ENCODE results near the gene DMAC1.

DMAC1 gene, protein sequence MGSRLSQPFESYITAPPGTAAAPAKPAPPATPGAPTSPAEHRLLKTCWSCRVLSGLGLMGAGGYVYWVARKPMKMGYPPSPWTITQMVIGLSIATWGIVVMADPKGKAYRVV

DNA sequence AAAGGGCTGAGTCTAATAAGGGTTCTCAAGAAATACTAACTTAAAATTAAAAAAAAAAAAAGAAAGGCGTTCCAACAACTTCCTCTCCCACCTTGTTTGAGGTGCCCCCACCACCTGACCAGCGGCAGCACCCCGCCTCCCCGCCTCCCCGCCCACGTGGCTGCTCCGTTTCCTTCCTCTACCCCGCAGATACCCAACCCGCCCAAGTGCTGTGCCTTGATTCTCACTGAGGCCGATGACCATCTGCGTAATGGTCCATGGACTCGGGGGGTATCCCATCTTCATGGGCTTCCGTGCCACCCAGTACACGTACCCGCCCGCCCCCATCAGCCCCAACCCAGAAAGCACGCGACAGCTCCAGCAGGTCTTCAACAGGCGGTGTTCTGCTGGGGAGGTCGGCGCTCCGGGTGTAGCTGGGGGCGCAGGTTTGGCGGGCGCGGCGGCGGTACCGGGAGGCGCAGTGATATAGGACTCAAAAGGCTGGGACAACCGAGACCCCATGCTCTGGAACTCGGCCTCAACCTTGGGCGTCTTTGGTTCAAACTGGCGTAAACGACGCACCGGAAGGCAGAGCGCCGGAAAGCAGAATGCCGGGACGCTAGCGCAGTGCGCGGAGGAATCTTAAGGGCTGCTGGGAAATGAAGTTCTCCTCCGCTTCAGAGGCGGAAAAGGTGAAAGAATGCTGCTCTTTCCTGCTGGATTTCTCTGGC, at the start of gene DMAC1:
TSS of gene DMAC1 (minus strand) at position 545 of the 710 bp plus-strand sequence. CDS start at position 501, 44 bp downstream.
- peak within 1 kb of the TSS; percentile 71 for H3K9ac ChIP-seq (ENCODE audit: low read length)
- peak within 1 kb of the TSS; percentile 9 for H3K27ac ChIP-seq (ENCODE audit: low read length)
- no peaks in the 10 kb centered on the region for H3K27me3 ChIP-seq (ENCODE audit: control insufficient read depth, insufficient read depth, low read length)
- H3K9me3 ChIP-seq (ENCODE audit: control insufficient read depth, low read depth, low read length), result no peaks in the 10 kb centered on the region
- peaks cover 28% of the 10 kb centered on the region for H3K36me3 ChIP-seq (ENCODE audit: control insufficient read depth, low read depth, low read length)
- H3K4me3 ChIP-seq (ENCODE audit: low read length), result peak within 1 kb of the TSS; percentile 90
- peaks cover 5% of the 10 kb centered on the region for H3K4me1 ChIP-seq (ENCODE audit: control insufficient read depth, low read depth, low read length)

GRCh38 chr9:7849362-7849761, 49.8 kb upstream of the DMAC1 start:
- H3K4me3 ChIP-seq (ENCODE audit: low read length), result no peak overlapping the region
- no peaks in the 10 kb centered on the region for H3K27me3 ChIP-seq (ENCODE audit: control insufficient read depth, insufficient read depth, low read length)
- H3K36me3 ChIP-seq (ENCODE audit: control insufficient read depth, low read depth, low read length), result no peaks in the 10 kb centered on the region
- H3K27ac ChIP-seq (ENCODE audit: low read length), result no peak overlapping the region
- H3K9me3 ChIP-seq (ENCODE audit: control insufficient read depth, low read depth, low read length), result no peaks in the 10 kb centered on the region
- H3K4me1 ChIP-seq (ENCODE audit: control insufficient read depth, low read depth, low read length), result no peaks in the 10 kb centered on the region
- H3K9ac ChIP-seq (ENCODE audit: low read length), result no peak overlapping the region

DNA sequence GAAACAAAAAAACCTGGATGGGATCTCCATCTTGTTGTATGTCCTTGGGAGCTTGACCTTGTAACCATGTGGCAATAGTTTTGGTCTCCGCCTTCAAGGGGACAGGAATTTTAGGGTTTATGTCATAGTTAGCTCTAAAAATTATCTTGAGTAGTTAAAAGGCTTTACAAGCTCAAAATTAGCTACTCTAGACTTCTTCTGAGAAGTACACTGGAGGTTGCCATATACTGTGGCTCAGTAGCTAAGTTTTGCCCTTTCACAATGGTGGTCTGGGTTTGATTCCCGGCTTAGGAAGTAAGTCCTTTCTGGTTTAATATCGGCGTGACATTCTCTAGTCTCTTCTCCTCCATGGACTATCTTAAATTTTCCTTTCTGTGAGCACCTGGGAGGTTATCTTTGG, 48.9 kb upstream of the DMAC1 start:
- Histone ChIP-seq H3K27ac (ENCODE audit: low read length) (no peak overlapping the region), H3K27me3 (ENCODE audit: control insufficient read depth, insufficient read depth, low read length) (no peaks in the 10 kb centered on the region), H3K4me1 (ENCODE audit: control insufficient read depth, low read depth, low read length) (no peaks in the 10 kb centered on the region), H3K4me3 (ENCODE audit: low read length) (no peak overlapping the region), H3K9me3 (ENCODE audit: control insufficient read depth, low read depth, low read length) (no peaks in the 10 kb centered on the region), H3K9ac (ENCODE audit: low read length) (no peak overlapping the region), H3K36me3 (ENCODE audit: control insufficient read depth, low read depth, low read length) (no peaks in the 10 kb centered on the region)

DNA sequence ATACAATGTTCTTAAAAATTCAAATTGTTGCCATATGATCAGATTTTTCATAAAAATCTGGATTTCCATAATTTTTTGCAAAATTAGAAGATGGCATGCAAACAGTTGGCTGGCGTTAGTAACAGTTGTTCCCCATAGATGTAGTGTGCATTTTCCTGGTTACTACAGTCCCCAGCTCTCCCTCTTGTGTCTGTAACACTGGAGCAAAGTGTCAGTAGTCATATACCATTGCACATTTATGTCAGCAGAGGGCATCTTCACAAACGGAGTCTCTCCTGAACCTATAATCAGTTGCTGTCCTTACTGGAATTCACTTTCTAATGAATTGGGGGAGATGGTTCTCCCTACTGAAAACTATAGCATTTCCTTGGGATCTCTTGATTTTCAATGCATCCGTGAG, 44.7 kb upstream of the DMAC1 start:
- Histone ChIP-seq H3K27ac (ENCODE audit: low read length) (no peak overlapping the region), H3K27me3 (ENCODE audit: control insufficient read depth, insufficient read depth, low read length) (no peaks in the 10 kb centered on the region), H3K9ac (ENCODE audit: low read length) (no peak overlapping the region), H3K36me3 (ENCODE audit: control insufficient read depth, low read depth, low read length) (no peaks in the 10 kb centered on the region), H3K9me3 (ENCODE audit: control insufficient read depth, low read depth, low read length) (no peaks in the 10 kb centered on the region), H3K4me1 (ENCODE audit: control insufficient read depth, low read depth, low read length) (no peaks in the 10 kb centered on the region), H3K4me3 (ENCODE audit: low read length) (no peak overlapping the region)

DNA sequence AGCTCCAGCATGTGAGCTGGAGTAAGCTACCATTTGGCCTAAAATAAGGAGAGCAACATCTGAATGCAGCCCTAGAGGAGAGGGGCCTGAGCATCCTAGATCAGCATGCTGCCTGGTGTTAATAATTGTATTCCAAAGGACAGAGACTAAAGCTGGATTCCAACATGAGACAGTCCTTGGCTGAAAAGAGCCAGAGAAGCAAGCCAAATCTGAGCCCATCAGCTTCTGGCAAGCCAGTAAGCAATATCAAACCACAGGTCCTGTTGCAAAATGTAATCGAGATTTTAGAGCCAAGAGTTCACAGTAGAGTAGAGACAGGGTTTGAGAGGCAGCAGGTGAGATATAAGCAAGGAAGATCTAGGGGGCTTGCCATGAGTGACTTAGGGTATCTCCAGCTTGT, 42.3 kb upstream of the DMAC1 start:
- H3K4me3 ChIP-seq (ENCODE audit: low read length), result no peak overlapping the region
- H3K9me3 ChIP-seq (ENCODE audit: control insufficient read depth, low read depth, low read length), result no peaks in the 10 kb centered on the region
- no peaks in the 10 kb centered on the region for H3K27me3 ChIP-seq (ENCODE audit: control insufficient read depth, insufficient read depth, low read length)
- H3K4me1 ChIP-seq (ENCODE audit: control insufficient read depth, low read depth, low read length), result no peaks in the 10 kb centered on the region
- no peaks in the 10 kb centered on the region for H3K36me3 ChIP-seq (ENCODE audit: control insufficient read depth, low read depth, low read length)
- no peak overlapping the region for H3K9ac ChIP-seq (ENCODE audit: low read length)
- H3K27ac ChIP-seq (ENCODE audit: low read length), result no peak overlapping the region

DNA sequence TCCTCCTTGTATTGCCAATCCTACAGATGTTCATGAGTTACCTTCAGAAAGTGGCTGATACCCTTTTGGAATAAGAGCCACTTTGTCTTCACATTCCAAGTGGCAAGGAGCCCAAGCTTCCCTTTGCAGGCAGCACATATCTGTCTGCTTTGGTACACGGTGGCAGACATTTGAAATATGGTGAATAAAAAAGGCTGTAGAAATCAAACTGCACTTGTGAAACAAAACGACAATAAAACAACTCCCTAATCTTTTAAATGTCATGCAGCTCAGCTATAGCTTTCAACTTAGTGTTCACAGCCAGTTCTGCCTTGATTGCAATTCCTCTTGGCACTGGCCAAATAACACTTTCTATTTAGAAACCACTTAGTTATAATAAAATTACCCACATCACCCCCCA, 35.0 kb upstream of the DMAC1 start:
- H3K9me3 ChIP-seq (ENCODE audit: control insufficient read depth, low read depth, low read length), result no peaks in the 10 kb centered on the region
- no peak overlapping the region for H3K27ac ChIP-seq (ENCODE audit: low read length)
- no peak overlapping the region for H3K4me3 ChIP-seq (ENCODE audit: low read length)
- no peaks in the 10 kb centered on the region for H3K27me3 ChIP-seq (ENCODE audit: control insufficient read depth, insufficient read depth, low read length)
- no peaks in the 10 kb centered on the region for H3K4me1 ChIP-seq (ENCODE audit: control insufficient read depth, low read depth, low read length)
- no peaks in the 10 kb centered on the region for H3K36me3 ChIP-seq (ENCODE audit: control insufficient read depth, low read depth, low read length)
- H3K9ac ChIP-seq (ENCODE audit: low read length), result no peak overlapping the region

DNA sequence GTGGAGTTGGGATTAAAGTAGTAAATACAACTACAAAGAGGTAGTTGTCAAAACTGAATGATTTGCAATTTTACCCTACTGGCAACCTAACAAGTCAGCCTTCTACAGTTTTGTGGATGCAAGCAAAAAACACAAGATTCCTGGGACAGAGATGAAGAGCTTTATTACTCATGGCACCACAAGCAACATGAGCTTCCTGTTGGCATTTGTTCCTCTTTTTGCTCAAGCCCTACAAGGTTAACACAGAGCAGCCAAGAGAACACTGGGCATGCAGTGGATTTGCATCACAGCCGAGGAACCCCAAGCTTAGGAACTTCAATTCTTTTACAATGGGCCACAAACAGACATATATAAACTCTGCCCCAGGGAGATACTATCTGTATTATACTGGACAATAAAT, 28.8 kb upstream of the DMAC1 start:
- H3K27ac ChIP-seq (ENCODE audit: low read length), result no peak overlapping the region
- H3K4me3 ChIP-seq (ENCODE audit: low read length), result no peak overlapping the region
- no peak overlapping the region for H3K9ac ChIP-seq (ENCODE audit: low read length)
- H3K9me3 ChIP-seq (ENCODE audit: control insufficient read depth, low read depth, low read length), result no peaks in the 10 kb centered on the region
- H3K4me1 ChIP-seq (ENCODE audit: control insufficient read depth, low read depth, low read length), result no peaks in the 10 kb centered on the region
- H3K27me3 ChIP-seq (ENCODE audit: control insufficient read depth, insufficient read depth, low read length), result no peaks in the 10 kb centered on the region
- H3K36me3 ChIP-seq (ENCODE audit: control insufficient read depth, low read depth, low read length), result no peaks in the 10 kb centered on the region

DNA sequence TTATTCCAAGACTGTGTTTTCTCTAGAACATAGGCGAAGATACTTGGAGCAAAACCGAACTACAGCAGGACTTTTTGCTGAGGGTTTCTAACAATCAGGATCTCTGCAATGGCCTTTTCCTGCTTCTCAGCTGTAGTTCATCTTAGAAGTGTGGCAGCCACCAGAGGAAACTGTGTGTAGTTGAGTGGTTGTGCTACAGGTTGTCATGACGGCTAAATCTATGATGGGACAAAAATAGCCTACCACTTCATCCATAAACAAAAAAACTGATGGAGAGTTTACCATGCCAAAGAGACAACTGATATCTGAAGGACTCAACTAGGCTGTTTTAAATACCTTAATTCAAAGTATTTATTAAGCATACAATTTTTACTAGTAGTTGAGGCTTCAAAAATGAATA, 28.2 kb upstream of the DMAC1 start:
- Histone ChIP-seq H3K4me3 (ENCODE audit: low read length) (no peak overlapping the region), H3K36me3 (ENCODE audit: control insufficient read depth, low read depth, low read length) (no peaks in the 10 kb centered on the region), H3K9me3 (ENCODE audit: control insufficient read depth, low read depth, low read length) (no peaks in the 10 kb centered on the region), H3K27me3 (ENCODE audit: control insufficient read depth, insufficient read depth, low read length) (no peaks in the 10 kb centered on the region), H3K4me1 (ENCODE audit: control insufficient read depth, low read depth, low read length) (no peaks in the 10 kb centered on the region), H3K9ac (ENCODE audit: low read length) (no peak overlapping the region), H3K27ac (ENCODE audit: low read length) (no peak overlapping the region)

GRCh38 chr9:7827056-7827455, 27.5 kb upstream of the DMAC1 start:
- Histone ChIP-seq H3K9ac (ENCODE audit: low read length) (no peak overlapping the region), H3K27me3 (ENCODE audit: control insufficient read depth, insufficient read depth, low read length) (no peaks in the 10 kb centered on the region), H3K4me1 (ENCODE audit: control insufficient read depth, low read depth, low read length) (no peaks in the 10 kb centered on the region), H3K4me3 (ENCODE audit: low read length) (no peak overlapping the region), H3K9me3 (ENCODE audit: control insufficient read depth, low read depth, low read length) (no peaks in the 10 kb centered on the region), H3K36me3 (ENCODE audit: control insufficient read depth, low read depth, low read length) (no peaks in the 10 kb centered on the region), H3K27ac (ENCODE audit: low read length) (no peak overlapping the region)

DNA sequence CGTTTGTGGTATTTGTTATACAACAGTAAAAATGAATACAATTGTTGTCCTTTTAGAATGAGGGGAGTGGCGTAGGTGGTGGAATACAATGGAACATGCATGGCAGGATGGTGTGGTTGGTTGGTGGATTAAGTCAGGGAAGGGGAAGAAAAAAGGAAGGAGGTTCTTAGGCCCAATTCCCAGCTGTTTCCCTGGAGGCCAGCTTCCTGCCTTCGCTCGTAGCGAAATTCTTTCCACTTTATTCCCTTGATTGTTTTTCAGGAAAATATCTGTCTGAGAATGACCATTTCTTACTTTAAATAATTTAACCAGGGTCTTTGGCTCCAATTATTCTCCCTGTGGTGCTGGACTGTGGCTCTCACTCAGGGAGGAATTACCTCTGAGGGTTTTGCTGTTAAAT, 24.1 kb upstream of the DMAC1 start:
- Histone ChIP-seq H3K9ac (ENCODE audit: low read length) (no peak overlapping the region), H3K36me3 (ENCODE audit: control insufficient read depth, low read depth, low read length) (no peaks in the 10 kb centered on the region), H3K27me3 (ENCODE audit: control insufficient read depth, insufficient read depth, low read length) (no peaks in the 10 kb centered on the region)

GRCh38 chr9:7819984-7820383, 20.4 kb upstream of the DMAC1 start:
- H3K4me1 ChIP-seq (ENCODE audit: control insufficient read depth, low read depth, low read length), result no peaks in the 10 kb centered on the region
- H3K27ac ChIP-seq (ENCODE audit: low read length), result no peak overlapping the region
- no peaks in the 10 kb centered on the region for H3K27me3 ChIP-seq (ENCODE audit: control insufficient read depth, insufficient read depth, low read length)
- H3K4me3 ChIP-seq (ENCODE audit: low read length), result no peak overlapping the region
- H3K9ac ChIP-seq (ENCODE audit: low read length), result no peak overlapping the region
- no peaks in the 10 kb centered on the region for H3K9me3 ChIP-seq (ENCODE audit: control insufficient read depth, low read depth, low read length)
- no peaks in the 10 kb centered on the region for H3K36me3 ChIP-seq (ENCODE audit: control insufficient read depth, low read depth, low read length)

More for the DNA sequence above, 24.1 kb upstream of the DMAC1 start:
- H3K4me3 ChIP-seq (ENCODE audit: low read length), result no peak overlapping the region
- H3K4me1 ChIP-seq (ENCODE audit: control insufficient read depth, low read depth, low read length), result no peaks in the 10 kb centered on the region
- no peak overlapping the region for H3K27ac ChIP-seq (ENCODE audit: low read length)
- H3K9me3 ChIP-seq (ENCODE audit: control insufficient read depth, low read depth, low read length), result no peaks in the 10 kb centered on the region

DNA sequence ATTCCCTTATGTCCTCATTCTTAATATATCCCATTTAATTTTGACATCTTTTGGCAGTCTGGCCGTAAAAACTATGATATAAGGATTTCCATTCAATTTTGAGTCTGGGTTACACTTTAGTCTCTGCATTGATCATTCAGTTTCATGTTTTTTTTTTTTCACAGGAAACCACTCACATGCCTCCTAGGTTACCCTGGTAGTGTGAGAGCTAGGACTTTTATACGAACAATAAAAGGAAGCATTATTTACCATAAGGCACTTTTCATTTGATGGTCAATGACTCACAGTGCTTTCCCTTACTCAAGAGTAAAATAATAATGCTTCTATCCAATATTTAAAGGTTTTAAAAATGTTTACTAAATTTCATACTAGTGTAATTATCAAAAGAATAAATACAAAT, 16.4 kb upstream of the DMAC1 start:
- H3K27ac ChIP-seq (ENCODE audit: low read length), result no peak overlapping the region
- H3K27me3 ChIP-seq (ENCODE audit: control insufficient read depth, insufficient read depth, low read length), result no peaks in the 10 kb centered on the region
- H3K9ac ChIP-seq (ENCODE audit: low read length), result no peak overlapping the region
- H3K4me3 ChIP-seq (ENCODE audit: low read length), result no peak overlapping the region
- no peaks in the 10 kb centered on the region for H3K4me1 ChIP-seq (ENCODE audit: control insufficient read depth, low read depth, low read length)
- H3K9me3 ChIP-seq (ENCODE audit: control insufficient read depth, low read depth, low read length), result no peaks in the 10 kb centered on the region
- H3K36me3 ChIP-seq (ENCODE audit: control insufficient read depth, low read depth, low read length), result no peaks in the 10 kb centered on the region
